ENCODE results near the gene WDR5. TPM values are rescaled to one million over a fixed set of nuclear protein-coding genes. Genes with fewer than 3 reads are reported as not detected.

WDR5 gene
- total RNA-seq, 1 donor from 2014 or later: 16.7 TPM

DNA sequence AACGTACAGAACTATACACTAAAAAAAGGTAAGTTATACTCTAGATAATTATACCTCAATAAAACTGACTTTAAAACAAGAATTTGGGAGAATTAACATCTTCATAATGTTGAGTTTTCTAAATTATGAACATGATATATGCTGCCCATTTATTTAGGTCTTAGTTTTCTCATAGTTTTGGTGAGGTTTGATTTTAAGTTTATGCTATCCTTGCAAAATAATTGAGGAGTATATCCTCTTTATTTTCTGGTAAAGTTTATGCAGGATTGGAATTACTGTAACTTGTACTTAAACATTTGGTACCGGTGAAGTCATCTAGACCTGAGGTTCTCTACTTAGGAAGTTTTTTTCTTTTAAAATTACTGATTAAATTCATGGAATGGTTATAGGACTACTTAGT is 67.3 kb downstream of the WDR5 start:
- Histone ChIP-seq H3K27ac (no peak overlapping the region), H3K9me3 (peaks cover 5% of the 10 kb centered on the region), H3K4me1 (no peaks in the 10 kb centered on the region), H3K36me3 (no peaks in the 10 kb centered on the region), H3K4me3 (no peak overlapping the region), H3K27me3 (no peaks in the 10 kb centered on the region)
- TF ChIP-seq, protein P1, sequence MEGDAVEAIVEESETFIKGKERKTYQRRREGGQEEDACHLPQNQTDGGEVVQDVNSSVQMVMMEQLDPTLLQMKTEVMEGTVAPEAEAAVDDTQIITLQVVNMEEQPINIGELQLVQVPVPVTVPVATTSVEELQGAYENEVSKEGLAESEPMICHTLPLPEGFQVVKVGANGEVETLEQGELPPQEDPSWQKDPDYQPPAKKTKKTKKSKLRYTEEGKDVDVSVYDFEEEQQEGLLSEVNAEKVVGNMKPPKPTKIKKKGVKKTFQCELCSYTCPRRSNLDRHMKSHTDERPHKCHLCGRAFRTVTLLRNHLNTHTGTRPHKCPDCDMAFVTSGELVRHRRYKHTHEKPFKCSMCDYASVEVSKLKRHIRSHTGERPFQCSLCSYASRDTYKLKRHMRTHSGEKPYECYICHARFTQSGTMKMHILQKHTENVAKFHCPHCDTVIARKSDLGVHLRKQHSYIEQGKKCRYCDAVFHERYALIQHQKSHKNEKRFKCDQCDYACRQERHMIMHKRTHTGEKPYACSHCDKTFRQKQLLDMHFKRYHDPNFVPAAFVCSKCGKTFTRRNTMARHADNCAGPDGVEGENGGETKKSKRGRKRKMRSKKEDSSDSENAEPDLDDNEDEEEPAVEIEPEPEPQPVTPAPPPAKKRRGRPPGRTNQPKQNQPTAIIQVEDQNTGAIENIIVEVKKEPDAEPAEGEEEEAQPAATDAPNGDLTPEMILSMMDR (IDR thresholded peaks at IDR 0.05): no peak
- TF ChIP-seq POLR2AphosphoS5 (IDR thresholded peaks at IDR 0.05; ENCODE audit: insufficient read depth in 1 of 2, low read depth in 1 of 2) (no peak), POLR2A (IDR thresholded peaks at IDR 0.05) (no peak)
- intact Hi-C loops (cut with DNase I): no loop called here
- no peak for DNase-seq (ENCODE audit: extremely low spot score in 2 of 2)

DNA sequence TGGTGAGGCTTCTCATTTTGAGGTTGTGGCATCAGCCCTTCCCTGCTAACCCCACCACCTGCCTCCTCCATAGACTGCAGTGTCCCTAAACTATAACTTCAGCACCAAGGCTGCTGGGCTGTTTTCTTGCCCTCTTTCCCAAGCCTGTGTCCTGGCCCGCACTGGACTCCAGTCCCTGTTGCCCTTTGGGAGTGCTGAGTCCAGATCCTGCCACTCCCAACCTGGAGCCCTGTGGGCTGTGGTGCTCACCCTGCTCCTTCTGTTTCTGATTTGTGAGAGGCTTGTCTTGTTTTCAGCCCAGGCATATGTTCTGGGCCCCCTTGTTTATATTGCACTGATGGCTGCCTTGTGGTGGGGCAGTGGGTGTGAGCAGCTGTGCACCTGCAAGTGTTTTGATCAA is 68.2 kb downstream of the WDR5 start:
- TF ChIP-seq POLR2AphosphoS5 (IDR thresholded peaks at IDR 0.05; ENCODE audit: insufficient read depth in 1 of 2, low read depth in 1 of 2) (no peak), POLR2A (IDR thresholded peaks at IDR 0.05) (no peak)
- TF ChIP-seq, protein P1 (IDR thresholded peaks at IDR 0.05): no peak
- no peak overlapping the region for H3K27ac ChIP-seq
- no peak overlapping the region for H3K4me3 ChIP-seq
- H3K4me1 ChIP-seq: no peaks in the 10 kb centered on the region
- DNase-seq (ENCODE audit: extremely low spot score in 2 of 2): no peak
- intact Hi-C loops (cut with DNase I): no loop called here
- H3K36me3 ChIP-seq: no peaks in the 10 kb centered on the region
- no peaks in the 10 kb centered on the region for H3K27me3 ChIP-seq
- peaks cover 5% of the 10 kb centered on the region for H3K9me3 ChIP-seq

DNA sequence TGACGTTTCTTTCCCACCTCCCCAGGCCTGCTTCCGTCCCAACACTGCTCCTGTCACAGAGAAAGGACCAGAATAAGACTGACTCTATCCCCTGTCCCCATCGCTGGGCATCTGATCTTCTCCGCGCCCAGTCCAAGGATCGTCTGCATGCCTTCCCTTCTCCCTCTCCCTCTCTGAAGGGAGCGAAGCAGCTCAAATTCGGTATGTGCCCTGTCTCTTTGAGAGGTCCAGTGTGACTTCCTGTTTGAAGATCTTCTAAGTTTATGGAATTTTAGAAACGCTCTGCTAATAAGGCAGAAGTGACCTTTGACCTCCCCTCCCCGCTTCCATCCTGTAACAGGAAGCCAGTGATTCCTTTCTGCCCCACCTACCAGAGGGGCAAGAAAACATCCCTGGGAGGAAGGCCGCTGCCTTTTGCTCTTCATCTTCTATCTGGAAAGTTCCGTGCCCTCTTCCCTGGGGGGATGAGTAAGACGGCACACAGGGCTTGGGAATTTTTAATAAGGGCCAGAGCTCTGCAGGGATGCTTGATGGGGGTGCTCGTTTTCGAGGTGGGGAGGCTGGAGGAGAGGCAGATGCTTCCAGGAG is 69.2 kb downstream of the WDR5 start:
- Histone ChIP-seq H3K4me3 (no peak overlapping the region), H3K36me3 (no peaks in the 10 kb centered on the region), H3K27ac (no peak overlapping the region), H3K9me3 (peaks cover 5% of the 10 kb centered on the region), H3K4me1 (no peaks in the 10 kb centered on the region), H3K27me3 (no peaks in the 10 kb centered on the region)
- no peak for TF ChIP-seq POLR2A (IDR thresholded peaks at IDR 0.05)
- intact Hi-C loops (cut with DNase I): no loop called here
- DNase-seq (ENCODE audit: extremely low spot score in 2 of 2): no peak

DNA sequence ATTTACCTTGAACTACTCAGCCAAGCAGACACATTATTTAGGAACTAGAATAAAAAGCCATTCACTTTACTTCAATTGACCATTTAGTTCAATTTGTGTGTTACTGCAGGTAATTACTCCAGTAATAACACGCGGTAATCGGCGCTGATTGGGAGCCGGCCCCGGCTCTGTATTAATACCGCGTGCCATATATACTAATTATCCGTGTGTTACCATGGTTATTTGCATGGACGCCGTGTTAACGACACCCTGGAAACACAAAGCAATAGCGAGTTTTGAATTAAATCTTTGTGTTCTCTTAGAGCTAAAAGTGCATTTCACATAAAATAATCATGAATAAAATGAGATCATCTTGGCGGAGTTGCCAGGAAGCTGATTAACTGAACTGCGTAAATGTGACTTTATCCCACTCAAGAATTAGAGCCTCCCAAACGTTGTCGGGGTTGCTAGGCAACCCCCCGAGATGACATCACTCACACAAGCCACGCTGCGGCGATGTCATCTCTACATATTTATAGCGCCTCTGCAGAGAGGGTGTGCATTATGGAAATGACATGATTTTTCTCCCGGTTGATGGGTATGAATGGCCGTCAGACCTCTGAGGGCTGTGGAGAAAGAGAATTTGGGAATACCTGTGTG is 69.9 kb downstream of the WDR5 start:
- intact Hi-C loops (cut with DNase I): no loop called here

DNA sequence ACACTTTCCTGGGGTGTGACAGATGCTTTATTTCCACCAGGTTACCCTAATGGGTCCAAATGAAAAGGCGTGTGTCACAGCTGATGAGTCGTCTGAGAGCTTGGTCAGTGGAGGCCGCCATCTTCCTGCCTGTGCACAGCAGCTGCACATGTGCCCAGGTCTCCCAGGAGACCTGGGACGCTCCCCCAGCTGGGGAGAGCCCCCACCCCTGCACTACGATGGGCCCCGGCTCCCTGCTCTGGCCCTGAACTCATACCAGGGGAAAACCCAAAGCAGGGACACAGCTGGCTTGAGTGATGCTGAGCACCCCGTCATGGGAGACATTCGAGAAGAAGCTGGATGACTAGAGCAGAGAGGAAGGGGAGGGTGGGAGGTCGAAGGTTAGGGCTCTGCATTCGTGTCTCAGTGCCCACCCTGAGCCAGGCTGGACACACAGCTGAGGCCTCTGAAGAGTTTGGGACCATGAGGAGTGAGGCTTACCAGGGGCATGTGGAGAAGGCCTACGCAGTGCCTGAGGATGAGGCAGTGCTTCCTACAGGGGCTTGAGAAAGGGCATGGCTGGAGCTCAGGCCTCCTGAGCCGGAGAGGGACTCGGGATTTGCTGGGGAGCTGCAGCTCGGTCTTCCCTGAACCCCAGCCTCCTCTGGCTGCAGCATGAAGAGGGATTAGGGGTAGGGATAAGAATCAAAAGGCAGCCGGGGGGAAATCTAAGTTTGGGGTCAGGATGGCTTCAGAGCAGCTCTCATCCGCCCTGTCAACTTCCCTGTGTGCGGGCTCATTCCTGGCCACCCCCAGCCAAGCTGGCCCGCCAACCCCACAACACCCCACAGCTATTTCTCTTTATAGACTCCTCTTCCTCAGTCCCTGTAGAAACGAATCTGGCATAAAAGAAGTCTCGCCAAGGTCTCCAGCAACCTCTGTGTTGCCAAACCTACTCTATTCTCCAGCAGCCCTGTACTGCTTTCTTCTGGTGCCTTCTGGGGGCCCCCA is 70.7 kb downstream of the WDR5 start:
- Histone ChIP-seq H3K27ac (no peak overlapping the region), H3K4me3 (no peak overlapping the region), H3K36me3 (no peaks in the 10 kb centered on the region), H3K4me1 (peaks cover 11% of the 10 kb centered on the region), H3K27me3 (no peaks in the 10 kb centered on the region), H3K9me3 (peaks cover 5% of the 10 kb centered on the region)
- intact Hi-C loops (cut with DNase I): no loop called here
- TF ChIP-seq, protein P1 (IDR thresholded peaks at IDR 0.05): no peak
- no peak for TF ChIP-seq POLR2A (IDR thresholded peaks at IDR 0.05)
- no peak for TF ChIP-seq POLR2AphosphoS5 (IDR thresholded peaks at IDR 0.05; ENCODE audit: insufficient read depth in 1 of 2, low read depth in 1 of 2)
- DNase-seq (ENCODE audit: extremely low spot score in 2 of 2): no peak

More for the DNA sequence above, 69.9 kb downstream of the WDR5 start:
- no peak for TF ChIP-seq POLR2A (IDR thresholded peaks at IDR 0.05)
- no peak for TF ChIP-seq POLR2AphosphoS5 (IDR thresholded peaks at IDR 0.05; ENCODE audit: insufficient read depth in 1 of 2, low read depth in 1 of 2)
- TF ChIP-seq, protein P1 (IDR thresholded peaks at IDR 0.05): no peak
- Histone ChIP-seq H3K4me1 (peaks cover 7% of the 10 kb centered on the region), H3K9me3 (peaks cover 5% of the 10 kb centered on the region), H3K27me3 (no peaks in the 10 kb centered on the region), H3K27ac (no peak overlapping the region), H3K4me3 (no peak overlapping the region), H3K36me3 (no peaks in the 10 kb centered on the region)
- DNase-seq (ENCODE audit: extremely low spot score in 2 of 2): no peak

All from vagina (tissue), 2 donors.